SK-N-SH treated with all-trans-retinoic acid at 6 μM for 48 hours (cell line): ENCODE results near the gene IFT57.
A peak's percentile ranks its signal among the peaks of the same experiment; 100 is the strongest.

Experiments used
- ATAC-seq: fragments of 200-7000 bp; cut with Tn5 transposase; 3 replicates; pipeline ENCODE4 v1.9.1; 2020; ENCODE audit warnings: mild to moderate bottlenecking, moderate library complexity
- ARNTL ChIP-seq: fragments of 450-650 bp; formaldehyde crosslinking; IDR thresholded peaks from 2 replicates; pipeline ENCODE4 v1.5.0; 2020; ENCODE audit warnings: low read depth, mild to moderate bottlenecking, moderate library complexity, borderline replicate concordance
- BACH2 ChIP-seq: fragments of 250-450 bp; sonication (Bioruptor Pico); IDR thresholded peaks from 2 replicates; pipeline ENCODE4 v1.9.0; 2021; ENCODE audit warnings: mild to moderate bottlenecking, borderline replicate concordance
- ESRRG ChIP-seq: fragments of 250-450 bp; sonication (Bioruptor Pico); IDR thresholded peaks from 2 replicates; pipeline ENCODE4 v1.6.1; 2021; ENCODE audit warnings: mild to moderate bottlenecking
- GLIS3 ChIP-seq: fragments of 250-450 bp; sonication (Bioruptor Pico); IDR thresholded peaks from 2 replicates; pipeline ENCODE4 v1.5.0; 2020; ENCODE audit warnings: mild to moderate bottlenecking, moderate library complexity
- ISL1 ChIP-seq: fragments of 250-450 bp; sonication (Bioruptor Pico); IDR thresholded peaks from 2 replicates; pipeline ENCODE4 v2.1.2; 2022; ENCODE audit warnings: mild to moderate bottlenecking, moderate library complexity
- OSR1 ChIP-seq: fragments of 250-450 bp; sonication (Bioruptor Pico); IDR thresholded peaks from 2 replicates; pipeline ENCODE4 v1.8.0; 2022; ENCODE audit warnings: moderate library complexity, mild to moderate bottlenecking, inconsistent platforms
- PPARA ChIP-seq: fragments of 250-450 bp; sonication (Bioruptor Pico); IDR thresholded peaks from 2 replicates; pipeline ENCODE4 v1.5.0; 2020; ENCODE audit warnings: mild to moderate bottlenecking, borderline replicate concordance
- RARB ChIP-seq: fragments of 250-450 bp; sonication (Bioruptor Pico); IDR thresholded peaks from 2 replicates; pipeline ENCODE4 v1.8.0; 2021; ENCODE audit warnings: mild to moderate bottlenecking, moderate library complexity
- SNAI2 ChIP-seq: fragments of 250-450 bp; sonication (Bioruptor Pico); IDR thresholded peaks from 2 replicates; pipeline ENCODE4 v1.5.0; 2020; ENCODE audit warnings: mild to moderate bottlenecking, moderate library complexity
- TCF4 ChIP-seq: fragments of 250-450 bp; sonication (Bioruptor Pico); IDR thresholded peaks from 2 replicates; pipeline ENCODE4 v1.8.0; 2021; ENCODE audit warnings: mild to moderate bottlenecking, moderate library complexity, borderline replicate concordance
- ZC3H10 ChIP-seq: fragments of 250-450 bp; sonication (Bioruptor Pico); IDR thresholded peaks from 2 replicates; pipeline ENCODE4 v1.5.1; 2021; ENCODE audit warnings: mild to moderate bottlenecking, moderate library complexity
- ZFP3 ChIP-seq: fragments of 250-450 bp; sonication (Bioruptor Pico); IDR thresholded peaks from 2 replicates; pipeline ENCODE4 v1.5.0; 2020; ENCODE audit warnings: mild to moderate bottlenecking, moderate library complexity
- ZFP30 ChIP-seq: fragments of 450-650 bp; formaldehyde crosslinking; IDR thresholded peaks from 2 replicates; pipeline ENCODE4 v1.5.0; 2022; ENCODE audit warnings: mild to moderate bottlenecking, moderate library complexity
- ZNF565 ChIP-seq: fragments of 450-650 bp; formaldehyde crosslinking; conservative IDR thresholded peaks from 2 replicates; pipeline ENCODE4 v1.5.0; 2020; ENCODE audit warnings: low read depth, mild to moderate bottlenecking, moderate library complexity
- ZNF70 ChIP-seq: fragments of 450-650 bp; formaldehyde crosslinking; IDR thresholded peaks from 2 replicates; pipeline ENCODE4 v1.5.0; 2020; ENCODE audit warnings: mild to moderate bottlenecking, moderate library complexity
- TF ChIP-seq, protein P1 (sequence below): fragments of 250-450 bp; sonication (Bioruptor Pico); IDR thresholded peaks from 2 replicates; pipeline ENCODE4 v1.5.1; 2020; ENCODE audit warnings: low read depth, mild to moderate bottlenecking, moderate library complexity
- TF ChIP-seq, protein P2 (sequence below): fragments of 250-450 bp; sonication (Bioruptor Pico); IDR thresholded peaks from 2 replicates; pipeline ENCODE4 v1.8.0; 2021; ENCODE audit warnings: low read depth, mild to moderate bottlenecking, moderate library complexity, borderline replicate concordance
- TF ChIP-seq, protein P3 (sequence below): fragments of 250-450 bp; sonication (Bioruptor Pico); IDR thresholded peaks from 2 replicates; pipeline ENCODE4 v1.8.0; 2020; ENCODE audit warnings: mild to moderate bottlenecking, moderate library complexity, borderline replicate concordance
- TF ChIP-seq, protein P4 (sequence below): fragments of 250-450 bp; sonication (Bioruptor Pico); IDR thresholded peaks from 2 replicates; pipeline ENCODE4 v1.5.0; 2020; ENCODE audit warnings: mild to moderate bottlenecking, moderate library complexity
- TF ChIP-seq, protein P5 (sequence below): fragments of 250-450 bp; sonication (Bioruptor Pico); IDR thresholded peaks from 2 replicates; pipeline ENCODE4 v1.5.1; 2021; ENCODE audit warnings: mild to moderate bottlenecking, moderate library complexity

Gene IFT57

DNA sequence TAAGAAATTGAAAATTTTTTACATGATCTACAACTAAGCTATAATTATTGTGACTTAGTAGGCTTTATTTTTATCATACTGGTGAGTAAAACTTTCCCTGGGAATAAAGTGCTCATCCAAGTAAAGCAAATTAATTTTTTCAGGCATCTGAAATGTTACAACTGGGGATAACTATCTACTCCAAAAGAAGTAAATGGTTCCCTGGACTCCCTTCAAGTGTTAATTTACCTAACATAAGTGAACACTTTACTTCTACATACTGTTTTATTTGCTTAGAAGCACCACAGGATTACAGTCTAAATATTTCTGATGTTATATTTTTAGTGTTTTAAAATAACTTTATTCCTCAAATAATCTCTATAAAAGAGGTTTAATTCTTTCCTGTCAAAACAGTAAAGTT, 57.8 kb downstream of the IFT57 start (continued):
- TF ChIP-seq, protein P1, sequence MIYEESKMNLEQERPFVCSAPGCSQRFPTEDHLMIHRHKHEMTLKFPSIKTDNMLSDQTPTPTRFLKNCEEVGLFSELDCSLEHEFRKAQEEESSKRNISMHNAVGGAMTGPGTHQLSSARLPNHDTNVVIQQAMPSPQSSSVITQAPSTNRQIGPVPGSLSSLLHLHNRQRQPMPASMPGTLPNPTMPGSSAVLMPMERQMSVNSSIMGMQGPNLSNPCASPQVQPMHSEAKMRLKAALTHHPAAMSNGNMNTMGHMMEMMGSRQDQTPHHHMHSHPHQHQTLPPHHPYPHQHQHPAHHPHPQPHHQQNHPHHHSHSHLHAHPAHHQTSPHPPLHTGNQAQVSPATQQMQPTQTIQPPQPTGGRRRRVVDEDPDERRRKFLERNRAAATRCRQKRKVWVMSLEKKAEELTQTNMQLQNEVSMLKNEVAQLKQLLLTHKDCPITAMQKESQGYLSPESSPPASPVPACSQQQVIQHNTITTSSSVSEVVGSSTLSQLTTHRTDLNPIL (CRISPR knock-in tag), result no peak
- no peak for TF ChIP-seq GLIS3 (CRISPR knock-in tag)
- no peak for TF ChIP-seq OSR1 (CRISPR knock-in tag)
- no peak for TF ChIP-seq SNAI2 (CRISPR knock-in tag)

DNA sequence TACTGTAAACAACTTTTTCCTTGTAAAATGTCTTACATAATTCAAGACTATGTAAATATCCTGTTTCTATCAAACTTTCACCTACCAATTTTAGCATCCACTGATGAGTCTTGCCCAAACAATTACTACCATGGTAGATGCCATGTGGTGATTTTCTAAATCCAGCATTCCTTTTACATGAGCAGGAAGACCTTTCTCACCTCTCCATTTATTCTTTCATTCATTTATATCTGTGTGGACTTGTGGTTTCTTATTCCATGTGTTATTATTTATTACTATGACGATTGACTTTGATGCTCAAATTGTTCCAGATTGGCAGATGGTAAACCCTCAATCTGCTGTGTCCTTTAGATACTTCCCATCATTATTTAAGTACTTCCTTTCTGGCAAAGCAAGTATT, 62.4 kb downstream of the IFT57 start:
- peak; percentile 66 for ATAC-seq
- TF ChIP-seq, protein P2, sequence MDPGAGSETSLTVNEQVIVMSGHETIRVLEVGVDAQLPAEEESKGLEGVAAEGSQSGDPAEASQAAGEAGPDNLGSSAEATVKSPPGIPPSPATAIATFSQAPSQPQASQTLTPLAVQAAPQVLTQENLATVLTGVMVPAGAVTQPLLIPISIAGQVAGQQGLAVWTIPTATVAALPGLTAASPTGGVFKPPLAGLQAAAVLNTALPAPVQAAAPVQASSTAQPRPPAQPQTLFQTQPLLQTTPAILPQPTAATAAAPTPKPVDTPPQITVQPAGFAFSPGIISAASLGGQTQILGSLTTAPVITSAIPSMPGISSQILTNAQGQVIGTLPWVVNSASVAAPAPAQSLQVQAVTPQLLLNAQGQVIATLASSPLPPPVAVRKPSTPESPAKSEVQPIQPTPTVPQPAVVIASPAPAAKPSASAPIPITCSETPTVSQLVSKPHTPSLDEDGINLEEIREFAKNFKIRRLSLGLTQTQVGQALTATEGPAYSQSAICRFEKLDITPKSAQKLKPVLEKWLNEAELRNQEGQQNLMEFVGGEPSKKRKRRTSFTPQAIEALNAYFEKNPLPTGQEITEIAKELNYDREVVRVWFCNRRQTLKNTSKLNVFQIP (CRISPR knock-in tag), result no peak
- TF ChIP-seq TCF4 (CRISPR knock-in tag) (no peak), ZFP3 (CRISPR knock-in tag) (no peak), ZNF565 (CRISPR knock-in tag) (no peak), ARNTL (CRISPR knock-in tag) (no peak), SNAI2 (CRISPR knock-in tag) (no peak), BACH2 (CRISPR knock-in tag) (no peak), PPARA (CRISPR knock-in tag) (no peak), ZC3H10 (no peak), RARB (no peak), OSR1 (CRISPR knock-in tag) (no peak), ISL1 (CRISPR knock-in tag) (no peak), ZFP30 (CRISPR knock-in tag) (no peak), ESRRG (CRISPR knock-in tag) (no peak)
- TF ChIP-seq, protein P3, sequence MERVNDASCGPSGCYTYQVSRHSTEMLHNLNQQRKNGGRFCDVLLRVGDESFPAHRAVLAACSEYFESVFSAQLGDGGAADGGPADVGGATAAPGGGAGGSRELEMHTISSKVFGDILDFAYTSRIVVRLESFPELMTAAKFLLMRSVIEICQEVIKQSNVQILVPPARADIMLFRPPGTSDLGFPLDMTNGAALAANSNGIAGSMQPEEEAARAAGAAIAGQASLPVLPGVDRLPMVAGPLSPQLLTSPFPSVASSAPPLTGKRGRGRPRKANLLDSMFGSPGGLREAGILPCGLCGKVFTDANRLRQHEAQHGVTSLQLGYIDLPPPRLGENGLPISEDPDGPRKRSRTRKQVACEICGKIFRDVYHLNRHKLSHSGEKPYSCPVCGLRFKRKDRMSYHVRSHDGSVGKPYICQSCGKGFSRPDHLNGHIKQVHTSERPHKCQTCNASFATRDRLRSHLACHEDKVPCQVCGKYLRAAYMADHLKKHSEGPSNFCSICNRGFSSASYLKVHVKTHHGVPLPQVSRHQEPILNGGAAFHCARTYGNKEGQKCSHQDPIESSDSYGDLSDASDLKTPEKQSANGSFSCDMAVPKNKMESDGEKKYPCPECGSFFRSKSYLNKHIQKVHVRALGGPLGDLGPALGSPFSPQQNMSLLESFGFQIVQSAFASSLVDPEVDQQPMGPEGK (CRISPR knock-in tag), result no peak
- TF ChIP-seq, protein P1 (CRISPR knock-in tag), result no peak
- TF ChIP-seq, protein P4, sequence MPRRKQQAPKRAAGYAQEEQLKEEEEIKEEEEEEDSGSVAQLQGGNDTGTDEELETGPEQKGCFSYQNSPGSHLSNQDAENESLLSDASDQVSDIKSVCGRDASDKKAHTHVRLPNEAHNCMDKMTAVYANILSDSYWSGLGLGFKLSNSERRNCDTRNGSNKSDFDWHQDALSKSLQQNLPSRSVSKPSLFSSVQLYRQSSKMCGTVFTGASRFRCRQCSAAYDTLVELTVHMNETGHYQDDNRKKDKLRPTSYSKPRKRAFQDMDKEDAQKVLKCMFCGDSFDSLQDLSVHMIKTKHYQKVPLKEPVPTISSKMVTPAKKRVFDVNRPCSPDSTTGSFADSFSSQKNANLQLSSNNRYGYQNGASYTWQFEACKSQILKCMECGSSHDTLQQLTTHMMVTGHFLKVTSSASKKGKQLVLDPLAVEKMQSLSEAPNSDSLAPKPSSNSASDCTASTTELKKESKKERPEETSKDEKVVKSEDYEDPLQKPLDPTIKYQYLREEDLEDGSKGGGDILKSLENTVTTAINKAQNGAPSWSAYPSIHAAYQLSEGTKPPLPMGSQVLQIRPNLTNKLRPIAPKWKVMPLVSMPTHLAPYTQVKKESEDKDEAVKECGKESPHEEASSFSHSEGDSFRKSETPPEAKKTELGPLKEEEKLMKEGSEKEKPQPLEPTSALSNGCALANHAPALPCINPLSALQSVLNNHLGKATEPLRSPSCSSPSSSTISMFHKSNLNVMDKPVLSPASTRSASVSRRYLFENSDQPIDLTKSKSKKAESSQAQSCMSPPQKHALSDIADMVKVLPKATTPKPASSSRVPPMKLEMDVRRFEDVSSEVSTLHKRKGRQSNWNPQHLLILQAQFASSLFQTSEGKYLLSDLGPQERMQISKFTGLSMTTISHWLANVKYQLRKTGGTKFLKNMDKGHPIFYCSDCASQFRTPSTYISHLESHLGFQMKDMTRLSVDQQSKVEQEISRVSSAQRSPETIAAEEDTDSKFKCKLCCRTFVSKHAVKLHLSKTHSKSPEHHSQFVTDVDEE (CRISPR knock-in tag), result no peak
- TF ChIP-seq, protein P5, sequence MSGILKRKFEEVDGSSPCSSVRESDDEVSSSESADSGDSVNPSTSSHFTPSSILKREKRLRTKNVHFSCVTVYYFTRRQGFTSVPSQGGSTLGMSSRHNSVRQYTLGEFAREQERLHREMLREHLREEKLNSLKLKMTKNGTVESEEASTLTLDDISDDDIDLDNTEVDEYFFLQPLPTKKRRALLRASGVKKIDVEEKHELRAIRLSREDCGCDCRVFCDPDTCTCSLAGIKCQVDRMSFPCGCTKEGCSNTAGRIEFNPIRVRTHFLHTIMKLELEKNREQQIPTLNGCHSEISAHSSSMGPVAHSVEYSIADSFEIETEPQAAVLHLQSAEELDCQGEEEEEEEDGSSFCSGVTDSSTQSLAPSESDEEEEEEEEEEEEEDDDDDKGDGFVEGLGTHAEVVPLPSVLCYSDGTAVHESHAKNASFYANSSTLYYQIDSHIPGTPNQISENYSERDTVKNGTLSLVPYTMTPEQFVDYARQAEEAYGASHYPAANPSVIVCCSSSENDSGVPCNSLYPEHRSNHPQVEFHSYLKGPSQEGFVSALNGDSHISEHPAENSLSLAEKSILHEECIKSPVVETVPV (CRISPR knock-in tag), result no peak

DNA sequence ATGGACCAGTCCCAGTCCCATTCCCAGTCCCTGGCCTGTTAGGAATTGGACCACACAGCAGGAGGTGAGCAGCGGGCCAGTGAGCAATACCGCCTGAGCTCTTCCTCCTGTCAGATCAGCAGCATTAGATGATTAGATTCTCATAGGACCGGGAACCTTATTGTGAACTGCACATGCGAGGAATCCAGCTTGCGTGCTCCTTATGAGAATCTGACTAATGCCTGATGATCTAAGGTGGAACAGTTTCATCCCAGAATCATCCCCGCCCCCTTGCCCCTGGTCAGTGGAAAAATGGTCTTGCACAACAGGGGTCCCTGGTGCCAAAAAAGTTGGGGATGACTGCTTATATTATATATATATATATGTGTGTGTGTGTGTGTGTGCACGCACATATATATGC, 63.1 kb downstream of the IFT57 start:
- TF ChIP-seq ZNF70, result no peak
- TF ChIP-seq, protein P3 (CRISPR knock-in tag), result no peak
- TF ChIP-seq GLIS3 (CRISPR knock-in tag), result no peak
- ATAC-seq, result no peak
